ENCODE data around the gene ACTL6B. TPM values are rescaled to one million over a fixed set of nuclear protein-coding genes. Genes with fewer than 3 reads are reported as not detected.

The ACTL6B gene
- total RNA-seq, 2 experiments from 2014 or later = not detected

DNA sequence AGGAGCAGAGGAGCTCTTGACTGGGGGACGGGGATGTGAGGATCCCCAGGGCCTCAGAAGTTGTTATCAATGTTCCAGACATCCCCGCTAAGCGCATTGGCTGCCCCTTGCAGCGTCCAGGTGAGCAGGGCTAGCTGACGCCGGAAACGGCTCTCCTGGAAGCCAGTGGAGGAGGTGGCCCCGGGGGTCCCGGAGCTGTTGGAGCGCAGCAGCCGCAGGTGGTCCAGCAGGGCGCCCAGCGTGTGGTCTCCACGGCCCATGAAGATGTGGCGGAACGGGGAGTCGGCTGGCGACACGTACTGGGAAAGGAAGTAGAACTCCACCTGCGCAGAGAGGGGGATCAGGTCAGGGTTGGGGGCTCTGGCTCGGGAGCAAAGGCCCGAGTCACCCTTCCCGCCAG, 35.4 kb downstream of the ACTL6B start:
- no peaks in the 10 kb centered on the region for H3K36me3 Mint-ChIP-seq (ENCODE audit: low read depth)
- intact Hi-C loops (cut with micrococcal nuclease) = no loop called here
- no peak overlapping the region for H3K4me3 Mint-ChIP-seq
- H3K27ac Mint-ChIP-seq = no peak overlapping the region
- POLR2A ChIA-PET = no interaction called here
- no peak for TF ChIP-seq CTCF (IDR thresholded peaks at IDR 0.05)
- H3K4me1 Mint-ChIP-seq (ENCODE audit: low read depth) = peaks cover 2% of the 10 kb centered on the region
- ATAC-seq = no peak
- H3K27me3 Mint-ChIP-seq = no peaks in the 10 kb centered on the region
- H3K9me3 Mint-ChIP-seq = no peaks in the 10 kb centered on the region
- no peak for DNase-seq
- CTCF ChIA-PET = no interaction called here

GRCh38 chr7:100620239-100620638, 36.0 kb downstream of the ACTL6B start:
- Mint-ChIP-seq H3K4me1 (ENCODE audit: low read depth) (no peaks in the 10 kb centered on the region), H3K27me3 (no peaks in the 10 kb centered on the region), H3K9me3 (no peaks in the 10 kb centered on the region), H3K4me3 (no peak overlapping the region), H3K27ac (no peak overlapping the region), H3K36me3 (ENCODE audit: low read depth) (no peaks in the 10 kb centered on the region)
- ChIA-PET CTCF (interaction anchor here (1.1 to 1.2 kb wide), 2 partner anchors 9 to 13 kb away, joined by 3 to 4 read pairs; no protein-coding TSS in a partner anchor), POLR2A (no interaction called here)
- DNase-seq (no peak), ATAC-seq (no peak)
- no peak for TF ChIP-seq CTCF (IDR thresholded peaks at IDR 0.05)
- intact Hi-C loops (cut with micrococcal nuclease) = no loop called here

- TF ChIP-seq CTCF (IDR thresholded peaks at IDR 0.05) = no peak
- Mint-ChIP-seq H3K27me3 (no peaks in the 10 kb centered on the region), H3K9me3 (no peaks in the 10 kb centered on the region), H3K36me3 (ENCODE audit: low read depth) (peaks cover 2% of the 10 kb centered on the region), H3K4me3 (no peak overlapping the region), H3K27ac (no peak overlapping the region), H3K4me1 (ENCODE audit: low read depth) (peaks cover 9% of the 10 kb centered on the region)
- intact Hi-C loops (cut with micrococcal nuclease) = no loop called here
- ATAC-seq (no peak), DNase-seq (no peak)
- ChIA-PET CTCF (interaction anchor here (1.0 to 4.9 kb wide), 7 partner anchors 9 to 91 kb away, joined by 3 to 36 read pairs (median 5); no protein-coding TSS in a partner anchor), POLR2A (interaction anchor here (0.7 to 2.1 kb wide), 5 partner anchors 9 to 272 kb away, joined by 3 to 6 read pairs (median 4); no protein-coding TSS in a partner anchor)
Measured at GRCh38 chr7:100614308-100614861, 41.9 kb downstream of the ACTL6B start.

GRCh38 chr7:100613412-100614175, 42.7 kb downstream of the ACTL6B start:
- TF ChIP-seq CTCF (IDR thresholded peaks at IDR 0.05) = no peak
- ChIA-PET POLR2A (interaction anchor here (0.7 to 2.4 kb wide), 9 partner anchors 10 to 599 kb away, joined by 3 to 6 read pairs (median 4); partner anchors contain the start of genes FBXO24, LRCH4 and ZKSCAN1), CTCF (interaction anchor here (0.6 to 4.9 kb wide), 14 partner anchors 8 to 239 kb away, joined by 3 to 36 read pairs (median 6); partner anchors contain the start of genes FBXO24, LRCH4, POP7 and SLC12A9)
- Mint-ChIP-seq H3K27me3 (no peaks in the 10 kb centered on the region), H3K27ac (peak overlapping the region; percentile 12), H3K4me1 (ENCODE audit: low read depth) (peaks cover 9% of the 10 kb centered on the region), H3K4me3 (peak overlapping the region; percentile 88), H3K9me3 (no peaks in the 10 kb centered on the region), H3K36me3 (ENCODE audit: low read depth) (peaks cover 2% of the 10 kb centered on the region)
- no peak for ATAC-seq
- intact Hi-C loops (cut with micrococcal nuclease) = no loop called here
- DNase-seq = no peak

Measured in activated CD8-positive, alpha-beta T cell treated with anti-CD3 and anti-CD28 coated beads for 36 hours (primary cell).